Omental fat pad (tissue), 4 donors: ENCODE data around the gene SPATA33. TPM values are rescaled to one million over a fixed set of nuclear protein-coding genes. Genes with fewer than 3 reads are reported as not detected.

ENCODE experiments used
- ATAC-seq: fragments of 150-250 bp; one replicate; pipeline ENCODE4 v1.9.1; 2016; ENCODE audit warnings: mild to moderate bottlenecking, moderate library complexity; ENCODE audit not compliant: low FRiP score
- DNase-seq: peaks from one replicate; pipeline ENCODE4 v3.0.0-alpha.2; 2019; ENCODE audit warnings: low spot score
- total RNA-seq, 4 donors: library from RNA; depleted of rRNA; stranded (reverse); fragments of >200 nt; gene quantifications; one replicate each; pipeline ENCODE4 v1.1.0, GENCODE V29; 2016
- TF ChIP-seq, protein P1 (sequence below), 3 donors: fragments of 450-650 bp; IDR thresholded peaks; one replicate each; pipeline ENCODE4 v1.5.1; 2016 to 2017; ENCODE audit warnings: antibody characterized with exemption in 3 of 3, mild to moderate bottlenecking in 3 of 3, moderate library complexity in 2 of 3

The SPATA33 gene
- 1 to 10 TPM; 1.8 to 7.1 (median 4.3) TPM for total RNA-seq

DNA sequence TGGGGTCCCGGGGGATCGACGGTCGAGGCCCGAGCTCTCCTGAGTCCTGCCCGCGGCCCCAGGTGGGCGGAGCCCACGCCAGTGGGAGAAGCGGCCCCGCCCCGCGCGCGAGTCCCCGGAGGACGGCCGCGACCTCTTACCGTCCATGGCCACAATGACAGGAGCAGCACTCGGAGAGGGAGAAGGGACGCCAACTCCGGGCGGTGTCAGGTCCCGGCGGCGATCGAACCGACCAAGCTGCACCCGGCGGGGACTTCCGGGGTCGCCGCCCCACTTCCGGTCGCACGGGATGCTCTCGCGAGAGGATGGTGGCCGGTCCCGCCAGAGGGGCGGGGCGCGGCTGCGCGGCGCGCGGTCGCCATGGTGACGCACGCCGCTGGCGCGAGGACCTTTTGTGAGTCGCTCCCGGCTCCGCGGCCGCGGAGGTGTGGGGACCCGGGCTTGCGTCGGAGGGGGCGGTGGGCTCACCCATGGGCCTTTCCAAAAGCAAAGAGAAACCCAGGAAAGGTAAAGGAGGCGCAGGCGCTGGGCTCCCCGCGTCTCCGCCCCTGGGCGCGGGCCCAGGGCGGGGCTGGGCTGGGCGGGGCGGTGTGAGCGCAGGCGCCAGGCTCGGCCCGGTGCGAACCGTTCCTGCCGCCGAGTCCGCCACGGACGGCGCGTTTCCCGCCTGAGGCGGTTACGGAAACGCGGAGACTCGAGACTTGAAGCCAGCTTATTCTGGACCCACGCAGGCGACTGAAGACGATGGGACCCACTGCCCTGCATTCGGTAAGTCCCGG is at the start of gene SPATA33, which contains the start of gene CHMP1A:
SPATA33 (plus strand) TSS at position 395 of the 779 bp plus-strand sequence; CDS start at position 471, 76 bp downstream.
CHMP1A (minus strand) TSS at position 267 of the 779 bp plus-strand sequence; CDS start at position 147, 120 bp downstream.
- TF ChIP-seq, protein P1, sequence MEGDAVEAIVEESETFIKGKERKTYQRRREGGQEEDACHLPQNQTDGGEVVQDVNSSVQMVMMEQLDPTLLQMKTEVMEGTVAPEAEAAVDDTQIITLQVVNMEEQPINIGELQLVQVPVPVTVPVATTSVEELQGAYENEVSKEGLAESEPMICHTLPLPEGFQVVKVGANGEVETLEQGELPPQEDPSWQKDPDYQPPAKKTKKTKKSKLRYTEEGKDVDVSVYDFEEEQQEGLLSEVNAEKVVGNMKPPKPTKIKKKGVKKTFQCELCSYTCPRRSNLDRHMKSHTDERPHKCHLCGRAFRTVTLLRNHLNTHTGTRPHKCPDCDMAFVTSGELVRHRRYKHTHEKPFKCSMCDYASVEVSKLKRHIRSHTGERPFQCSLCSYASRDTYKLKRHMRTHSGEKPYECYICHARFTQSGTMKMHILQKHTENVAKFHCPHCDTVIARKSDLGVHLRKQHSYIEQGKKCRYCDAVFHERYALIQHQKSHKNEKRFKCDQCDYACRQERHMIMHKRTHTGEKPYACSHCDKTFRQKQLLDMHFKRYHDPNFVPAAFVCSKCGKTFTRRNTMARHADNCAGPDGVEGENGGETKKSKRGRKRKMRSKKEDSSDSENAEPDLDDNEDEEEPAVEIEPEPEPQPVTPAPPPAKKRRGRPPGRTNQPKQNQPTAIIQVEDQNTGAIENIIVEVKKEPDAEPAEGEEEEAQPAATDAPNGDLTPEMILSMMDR (IDR thresholded peaks at IDR 0.05): no peak
- DNase-seq (peak; percentile 71), ATAC-seq (peak; percentile 95)

DNA sequence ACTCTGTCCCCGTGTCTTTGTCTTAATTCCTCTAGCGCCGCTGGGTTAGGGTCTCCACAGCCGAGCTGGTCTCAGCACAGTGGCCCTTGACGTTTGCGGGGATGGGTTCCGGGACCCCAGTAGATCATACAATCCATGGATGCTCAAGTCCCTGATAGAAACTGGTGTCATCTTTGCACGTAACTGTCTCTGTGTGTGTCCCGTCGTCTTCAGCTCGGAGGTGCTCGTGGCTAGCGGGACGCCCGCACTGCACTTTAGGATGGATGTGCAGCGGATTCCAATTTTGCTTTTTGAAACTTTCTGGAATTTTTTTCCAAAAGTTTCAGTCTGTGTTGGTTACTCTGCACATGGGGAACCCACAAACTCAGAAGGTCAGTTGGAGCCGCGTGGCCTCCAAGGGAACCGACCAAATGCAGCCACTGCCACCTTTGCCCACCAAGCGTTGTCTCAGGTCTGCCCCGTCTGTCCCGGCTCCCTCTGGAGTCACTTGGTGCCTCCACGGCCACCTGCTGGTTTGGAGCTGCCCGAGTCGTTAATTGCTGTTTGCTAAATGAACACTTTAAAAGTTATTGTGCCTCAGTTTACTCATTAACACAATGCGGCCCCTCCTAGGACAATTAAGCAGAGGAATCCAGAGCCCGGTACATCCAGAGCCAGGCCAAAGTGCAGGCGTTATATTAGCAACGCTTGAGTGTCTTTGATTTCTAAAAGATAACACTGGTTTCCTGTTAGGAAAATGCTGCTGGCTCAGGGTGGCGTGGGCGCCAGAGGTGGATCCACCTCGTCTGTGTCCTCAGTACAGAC is 49.5 kb upstream of the SPATA33 start:
- DNase-seq (no peak), ATAC-seq (no peak)
- TF ChIP-seq, protein P1 (IDR thresholded peaks at IDR 0.05): no peak

DNA sequence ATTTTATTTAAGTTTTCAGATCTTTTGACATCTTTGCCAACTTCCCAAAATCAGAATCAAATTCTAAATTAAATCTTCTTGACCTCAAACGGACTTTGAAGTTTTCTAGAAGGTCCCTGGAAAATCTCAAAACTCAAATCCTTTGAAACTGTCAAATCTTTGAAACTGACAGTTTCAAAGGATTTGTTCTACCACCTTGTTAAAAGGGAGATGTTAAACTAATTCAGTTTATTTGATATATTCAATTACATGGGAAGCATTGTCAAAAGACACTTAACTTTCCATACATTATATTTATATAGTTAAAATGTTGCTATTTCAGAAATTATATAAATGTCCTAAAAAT is 47.6 kb upstream of the SPATA33 start:
- ATAC-seq (no peak), DNase-seq (no peak)
- TF ChIP-seq, protein P1 (IDR thresholded peaks at IDR 0.05): no peak

DNA sequence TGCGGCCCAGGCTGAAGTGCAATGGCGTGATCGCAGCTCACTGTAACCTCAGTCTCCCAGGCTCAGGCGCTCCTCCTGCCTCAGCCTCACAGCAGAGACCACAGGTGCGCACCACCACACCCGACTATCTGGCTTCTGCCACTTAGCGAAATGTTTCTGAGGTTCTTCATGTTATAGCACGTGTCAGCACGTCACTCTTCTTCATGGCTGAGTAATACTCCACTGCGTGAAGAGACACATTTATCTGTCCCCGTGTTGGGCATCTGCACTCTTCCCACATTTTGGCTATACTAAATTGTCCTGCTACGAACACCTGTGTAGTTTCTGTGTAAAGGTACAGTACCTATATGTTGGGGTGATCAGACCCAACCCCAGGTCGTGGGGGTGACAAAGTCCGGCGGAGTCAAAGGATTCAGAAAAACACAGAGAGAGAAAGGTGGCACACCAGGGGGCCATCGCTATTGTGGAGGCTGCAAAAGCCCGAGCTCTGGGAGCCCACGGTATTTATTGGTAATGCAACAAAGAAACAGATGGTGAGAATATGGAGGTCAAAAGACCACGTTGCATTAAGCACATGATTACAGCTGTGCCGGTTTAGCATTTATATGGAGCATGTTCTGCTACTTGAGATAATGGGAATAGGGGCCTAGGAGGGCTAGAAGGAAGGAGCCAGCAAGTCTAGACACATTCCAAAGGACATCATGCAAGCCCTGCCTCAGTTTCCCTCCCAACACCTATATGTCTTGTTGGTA is 45.0 kb upstream of the SPATA33 start:
- TF ChIP-seq, protein P1 (IDR thresholded peaks at IDR 0.05): no peak
- ATAC-seq (no peak), DNase-seq (no peak)

DNA sequence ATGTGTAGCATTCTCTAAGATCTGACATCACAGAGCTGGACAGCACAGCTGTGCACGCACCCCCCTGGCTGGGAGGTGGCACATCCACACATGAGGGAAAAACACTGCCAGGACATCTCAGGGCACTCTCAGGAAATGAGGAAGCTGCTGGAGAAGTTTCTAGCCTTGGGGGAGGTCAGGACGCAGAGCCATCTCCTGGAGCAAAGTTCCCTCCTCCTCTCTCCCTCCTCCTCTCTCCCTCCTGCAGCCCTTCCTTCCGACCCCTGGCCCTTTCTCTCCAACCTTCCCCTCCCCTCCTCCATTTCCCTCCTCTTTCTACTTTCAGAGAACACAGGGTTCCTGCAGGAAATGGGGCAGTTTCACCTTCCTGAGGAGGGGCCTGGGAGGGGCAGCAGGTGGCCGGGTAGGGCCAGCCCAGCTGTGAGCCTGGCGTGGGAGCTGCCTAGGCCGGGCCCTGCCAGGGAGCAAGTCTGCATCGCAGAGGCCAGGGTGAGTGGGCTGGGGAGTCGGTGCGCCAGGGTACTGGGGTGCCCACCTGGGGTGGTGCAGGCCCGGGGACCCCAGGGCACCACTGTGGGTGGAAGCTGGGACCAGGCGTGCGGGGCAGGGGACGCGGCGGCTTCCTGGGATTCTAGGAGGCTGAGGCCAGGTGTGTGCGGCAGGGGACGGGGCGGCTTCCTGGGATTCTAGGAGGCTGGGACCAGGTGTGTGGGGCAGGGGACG is 44.2 kb upstream of the SPATA33 start, which contains the start of gene DPEP1:
DPEP1 (plus strand) TSS at position 412 of the 723 bp plus-strand sequence. CDS start 16,769 bp downstream, outside the sequence.
- TF ChIP-seq, protein P1 (IDR thresholded peaks at IDR 0.05): no peak
- ATAC-seq (no peak), DNase-seq (no peak)

DNA sequence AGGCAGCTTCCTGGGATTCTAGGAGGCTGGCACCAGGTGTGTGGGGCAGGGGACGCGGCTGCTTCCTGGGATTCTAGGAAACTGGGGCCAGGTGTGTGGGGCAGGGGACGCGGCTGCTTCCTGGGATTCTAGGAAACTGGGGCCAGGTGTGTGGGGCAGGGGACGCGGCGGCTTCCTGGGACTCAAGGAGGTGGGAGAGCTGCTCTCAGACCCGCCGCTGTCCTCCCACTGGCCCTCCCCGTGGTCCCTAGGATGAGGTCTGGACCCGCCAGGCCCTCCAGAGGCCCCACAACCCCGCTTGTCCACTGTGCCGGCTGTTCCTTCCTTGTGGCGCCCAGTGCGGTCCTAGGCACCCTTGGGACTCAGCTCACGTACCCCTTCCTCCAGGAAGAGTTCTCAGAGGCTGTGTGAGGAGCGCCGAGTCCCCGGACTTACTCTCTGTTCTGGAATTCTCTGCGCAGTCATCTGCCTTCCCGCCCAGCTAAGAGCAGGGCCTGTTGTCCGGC is 43.6 kb upstream of the SPATA33 start:
- TF ChIP-seq, protein P1 (IDR thresholded peaks at IDR 0.05): no peak
- ATAC-seq (no peak), DNase-seq (no peak)
